Mesendoderm (in vitro differentiated cells): ENCODE results near the gene PKP2.
A peak's percentile ranks its signal among the peaks of the same experiment; 100 is the strongest.

Source experiments
- DNase-seq: peaks from one replicate; pipeline ENCODE4 v3.0.0; 2013
- H2AK5ac ChIP-seq: 2 replicates; pipeline ENCODE4 v1.6.1; 2013; ENCODE audit warnings: low read length, inconsistent platforms
- H2BK120ac ChIP-seq: 2 replicates; pipeline ENCODE4 v1.6.1; 2013; ENCODE audit warnings: low read depth, mild to moderate bottlenecking, low read length, moderate library complexity, mixed read lengths
- H2BK15ac ChIP-seq: replicated peaks from 2 replicates; pipeline ENCODE4 v1.6.1; 2013; ENCODE audit warnings: low read depth, mild to moderate bottlenecking, moderate library complexity
- H2BK5ac ChIP-seq: 2 replicates; pipeline ENCODE4 v1.6.1; 2013; ENCODE audit warnings: low read length, inconsistent platforms
- H3K18ac ChIP-seq: 2 replicates; pipeline ENCODE4 v1.6.1; 2013; ENCODE audit warnings: mild to moderate bottlenecking, low read length, mixed read lengths
- H3K23ac ChIP-seq: one replicate; pipeline ENCODE4 v1.6.1; 2013; ENCODE audit warnings: low read length
- H3K27ac ChIP-seq: 2 replicates; pipeline ENCODE4 v1.5.1; 2013; ENCODE audit warnings: low read depth, mild to moderate bottlenecking, inconsistent platforms, low read length, moderate library complexity
- H3K27me3 ChIP-seq: 2 replicates; pipeline ENCODE4 v1.6.1; 2013; ENCODE audit warnings: low read length, control low read depth, mild to moderate bottlenecking, inconsistent platforms; ENCODE audit not compliant: insufficient read depth, poor library complexity
- H3K36me3 ChIP-seq: 2 replicates; pipeline ENCODE4 v1.6.1; 2013; ENCODE audit warnings: low read length, inconsistent platforms; ENCODE audit not compliant: control insufficient read depth, insufficient read depth
- H3K4ac ChIP-seq: one replicate; pipeline ENCODE4 v1.6.1; 2013; ENCODE audit warnings: low read depth, mild to moderate bottlenecking, low read length, moderate library complexity
- H3K4me1 ChIP-seq: 2 replicates; pipeline ENCODE4 v1.6.1; 2013; ENCODE audit warnings: low read depth, low read length, inconsistent platforms; ENCODE audit not compliant: control insufficient read depth
- H3K4me2 ChIP-seq: 2 replicates; pipeline ENCODE4 v1.6.1; 2013; ENCODE audit warnings: low read length
- H3K4me3 ChIP-seq: 2 replicates; pipeline ENCODE4 v1.5.1; 2013; ENCODE audit warnings: mild to moderate bottlenecking, low read length
- H3K56ac ChIP-seq: one replicate; pipeline ENCODE4 v1.6.1; 2013; ENCODE audit warnings: low read length
- H3K79me1 ChIP-seq: 2 replicates; pipeline ENCODE4 v1.6.1; 2013; ENCODE audit warnings: low read length, inconsistent platforms
- H3K79me2 ChIP-seq: 2 replicates; pipeline ENCODE4 v1.6.1; 2013; ENCODE audit warnings: mild to moderate bottlenecking, low read length; ENCODE audit not compliant: control insufficient read depth, insufficient read depth
- H3K9ac ChIP-seq: 2 replicates; pipeline ENCODE4 v1.6.1; 2013; ENCODE audit warnings: low read length, inconsistent platforms
- H4K5ac ChIP-seq: one replicate; pipeline ENCODE4 v1.6.1; 2013; ENCODE audit warnings: low read length
- H4K8ac ChIP-seq: one replicate; pipeline ENCODE4 v1.6.1; 2013; ENCODE audit warnings: low read depth, mild to moderate bottlenecking, control low read depth, low read length, moderate library complexity
- WGBS: extraction: QIAGEN DNeasy Blood & Tissue Kit; methylation state at CpG from one replicate; pipeline ENCODE4 v1.1.7; 2013; ENCODE audit warnings: low lambda C conversion rate, missing lambda C conversion rate; ENCODE audit not compliant: insufficient coverage; ENCODE audit errors: extremely low coverage; 5-methylcytosine and 5-hydroxymethylcytosine counted together

Gene PKP2

GRCh38 chr12:32859389-32859788 is 37.2 kb downstream of the PKP2 start:
- Histone ChIP-seq H3K4ac (no peak overlapping the region), H3K56ac (no peak overlapping the region), H4K8ac (no peak overlapping the region), H3K79me1 (no peaks in the 10 kb centered on the region), H2AK5ac (no peak overlapping the region), H2BK15ac (no peak overlapping the region), H3K27ac (no peak overlapping the region), H3K9ac (no peak overlapping the region), H3K23ac (no peak overlapping the region), H3K79me2 (no peaks in the 10 kb centered on the region), H3K18ac (no peak overlapping the region), H3K4me1 (no peaks in the 10 kb centered on the region), H2BK120ac (no peak overlapping the region), H3K4me2 (no peak overlapping the region), H3K36me3 (no peaks in the 10 kb centered on the region), H4K5ac (no peak overlapping the region), H2BK5ac (no peak overlapping the region), H3K4me3 (no peak overlapping the region), H3K27me3 (no peaks in the 10 kb centered on the region)
- no peak for DNase-seq
- WGBS, result no CpG with 5 or more reads among the region's 1 CpG

GRCh38 chr12:32854716-32855115 is 41.9 kb downstream of the PKP2 start:
- Histone ChIP-seq H3K27ac (no peak overlapping the region), H2BK15ac (no peak overlapping the region), H3K4me3 (no peak overlapping the region), H3K56ac (no peak overlapping the region), H2BK120ac (no peak overlapping the region), H2AK5ac (no peak overlapping the region), H3K27me3 (no peaks in the 10 kb centered on the region), H3K9ac (no peak overlapping the region), H4K8ac (no peak overlapping the region), H3K79me1 (no peaks in the 10 kb centered on the region), H3K23ac (no peak overlapping the region), H3K4me1 (no peaks in the 10 kb centered on the region), H3K4me2 (no peak overlapping the region), H2BK5ac (no peak overlapping the region), H3K18ac (no peak overlapping the region), H3K79me2 (no peaks in the 10 kb centered on the region), H4K5ac (no peak overlapping the region), H3K4ac (no peak overlapping the region), H3K36me3 (no peaks in the 10 kb centered on the region)
- WGBS, result no CpG with 5 or more reads among the region's 1 CpG
- no peak for DNase-seq

- Histone ChIP-seq H2BK5ac (no peak overlapping the region), H4K8ac (no peak overlapping the region), H2BK120ac (no peak overlapping the region), H3K4me3 (no peak overlapping the region), H3K79me2 (no peaks in the 10 kb centered on the region), H3K4me1 (no peaks in the 10 kb centered on the region), H3K27me3 (no peaks in the 10 kb centered on the region), H3K27ac (no peak overlapping the region), H3K4ac (no peak overlapping the region), H2BK15ac (no peak overlapping the region), H3K36me3 (no peaks in the 10 kb centered on the region), H2AK5ac (no peak overlapping the region), H3K56ac (no peak overlapping the region), H3K79me1 (no peaks in the 10 kb centered on the region), H3K9ac (no peak overlapping the region), H3K18ac (no peak overlapping the region), H4K5ac (no peak overlapping the region), H3K23ac (no peak overlapping the region), H3K4me2 (no peak overlapping the region)
- no peak for DNase-seq
- whole genome bisulfite sequencing, result no CpG with 5 or more reads among the region's 4 CpGs
Measured at GRCh38 chr12:32854097-32854496, 42.5 kb downstream of the PKP2 start.

GRCh38 chr12:32847287-32847686 is 49.3 kb downstream of the PKP2 start:
- no peak overlapping the region for H3K4me3 ChIP-seq
- H3K27ac ChIP-seq, result no peak overlapping the region
- no peak overlapping the region for H2BK120ac ChIP-seq
- no peak overlapping the region for H3K18ac ChIP-seq
- no peaks in the 10 kb centered on the region for H3K36me3 ChIP-seq
- H3K23ac ChIP-seq, result no peak overlapping the region
- no CpG with 5 or more reads among the region's 6 CpGs for WGBS
- no peak overlapping the region for H3K4me2 ChIP-seq
- no peak overlapping the region for H2BK15ac ChIP-seq
- no peaks in the 10 kb centered on the region for H3K79me2 ChIP-seq
- no peaks in the 10 kb centered on the region for H3K27me3 ChIP-seq
- H3K9ac ChIP-seq, result no peak overlapping the region
- no peak overlapping the region for H2AK5ac ChIP-seq
- H4K8ac ChIP-seq, result no peak overlapping the region
- H3K56ac ChIP-seq, result no peak overlapping the region
- no peaks in the 10 kb centered on the region for H3K79me1 ChIP-seq
- no peak overlapping the region for H2BK5ac ChIP-seq
- no peak overlapping the region for H3K4ac ChIP-seq
- peaks cover 2% of the 10 kb centered on the region for H3K4me1 ChIP-seq
- no peak overlapping the region for H4K5ac ChIP-seq
- no peak for DNase-seq

GRCh38 chr12:32846053-32846452 is 50.5 kb downstream of the PKP2 start:
- H3K36me3 ChIP-seq, result no peaks in the 10 kb centered on the region
- no peak overlapping the region for H3K4me3 ChIP-seq
- H3K4me1 ChIP-seq, result peaks cover 2% of the 10 kb centered on the region
- H3K27ac ChIP-seq, result no peak overlapping the region
- no peaks in the 10 kb centered on the region for H3K79me1 ChIP-seq
- no peak overlapping the region for H2BK120ac ChIP-seq
- no peaks in the 10 kb centered on the region for H3K27me3 ChIP-seq
- H3K23ac ChIP-seq, result no peak overlapping the region
- H3K4ac ChIP-seq, result no peak overlapping the region
- no peak overlapping the region for H2BK5ac ChIP-seq
- H3K18ac ChIP-seq, result no peak overlapping the region
- H3K9ac ChIP-seq, result no peak overlapping the region
- WGBS, result no CpG with 5 or more reads among the region's 6 CpGs
- H2AK5ac ChIP-seq, result no peak overlapping the region
- no peak overlapping the region for H4K5ac ChIP-seq
- H3K4me2 ChIP-seq, result no peak overlapping the region
- no peak overlapping the region for H2BK15ac ChIP-seq
- DNase-seq, result no peak
- no peaks in the 10 kb centered on the region for H3K79me2 ChIP-seq
- no peak overlapping the region for H4K8ac ChIP-seq
- no peak overlapping the region for H3K56ac ChIP-seq

GRCh38 chr12:32843528-32844095 is 53.0 kb downstream of the PKP2 start:
- H2BK120ac ChIP-seq, result no peak overlapping the region
- no peak overlapping the region for H3K9ac ChIP-seq
- H3K4me2 ChIP-seq, result no peak overlapping the region
- no peak overlapping the region for H4K8ac ChIP-seq
- H3K23ac ChIP-seq, result no peak overlapping the region
- no peak overlapping the region for H2AK5ac ChIP-seq
- H3K27me3 ChIP-seq, result no peaks in the 10 kb centered on the region
- no peak overlapping the region for H2BK15ac ChIP-seq
- no peaks in the 10 kb centered on the region for H3K79me2 ChIP-seq
- no peak overlapping the region for H3K4me3 ChIP-seq
- H3K36me3 ChIP-seq, result no peaks in the 10 kb centered on the region
- H3K4me1 ChIP-seq, result peaks cover 2% of the 10 kb centered on the region
- no peak overlapping the region for H2BK5ac ChIP-seq
- H3K56ac ChIP-seq, result peak overlapping the region; percentile 54
- peak overlapping the region; percentile 44 for H3K18ac ChIP-seq
- no peaks in the 10 kb centered on the region for H3K79me1 ChIP-seq
- peak; percentile 71 for DNase-seq
- peak overlapping the region; percentile 36 for H3K4ac ChIP-seq
- H4K5ac ChIP-seq, result no peak overlapping the region
- H3K27ac ChIP-seq, result peak overlapping the region; percentile 31
